ENCODE results near the gene DLL1.

DLL1 gene

DNA sequence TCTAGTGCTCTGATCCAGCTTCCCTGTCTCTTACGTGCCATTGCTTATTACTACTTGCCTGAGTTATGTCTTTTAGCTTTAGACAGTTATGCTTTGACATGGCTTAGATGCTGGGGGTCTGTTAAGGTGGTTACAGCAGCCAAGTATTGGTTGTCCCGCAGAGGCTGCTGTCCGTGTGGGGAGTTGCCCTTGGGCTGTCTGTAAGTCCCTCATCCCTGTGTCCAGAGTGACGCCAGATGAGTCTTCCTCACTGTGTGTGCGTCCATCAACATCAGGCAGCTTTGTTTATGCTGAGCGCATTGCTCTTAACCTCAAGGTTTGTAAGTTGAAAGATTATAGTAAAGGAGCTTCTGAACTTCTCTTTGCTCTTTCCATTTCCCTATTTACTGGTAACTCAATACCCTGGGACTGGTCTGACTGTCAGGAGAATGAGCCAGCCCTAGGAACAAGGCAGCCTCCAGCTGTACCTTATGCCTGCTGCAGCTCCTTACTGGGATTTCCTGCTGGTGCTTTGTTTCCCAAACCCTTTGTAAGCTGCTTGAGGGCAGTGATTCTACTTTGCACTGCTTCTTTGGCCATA, 22.9 kb upstream of the DLL1 start:
- POLR2A ChIA-PET = no interaction called here
- CTCF ChIA-PET = no interaction called here
- no peak for DNase-seq (ENCODE audit: extremely low spot score)
- TF ChIP-seq, protein P1, sequence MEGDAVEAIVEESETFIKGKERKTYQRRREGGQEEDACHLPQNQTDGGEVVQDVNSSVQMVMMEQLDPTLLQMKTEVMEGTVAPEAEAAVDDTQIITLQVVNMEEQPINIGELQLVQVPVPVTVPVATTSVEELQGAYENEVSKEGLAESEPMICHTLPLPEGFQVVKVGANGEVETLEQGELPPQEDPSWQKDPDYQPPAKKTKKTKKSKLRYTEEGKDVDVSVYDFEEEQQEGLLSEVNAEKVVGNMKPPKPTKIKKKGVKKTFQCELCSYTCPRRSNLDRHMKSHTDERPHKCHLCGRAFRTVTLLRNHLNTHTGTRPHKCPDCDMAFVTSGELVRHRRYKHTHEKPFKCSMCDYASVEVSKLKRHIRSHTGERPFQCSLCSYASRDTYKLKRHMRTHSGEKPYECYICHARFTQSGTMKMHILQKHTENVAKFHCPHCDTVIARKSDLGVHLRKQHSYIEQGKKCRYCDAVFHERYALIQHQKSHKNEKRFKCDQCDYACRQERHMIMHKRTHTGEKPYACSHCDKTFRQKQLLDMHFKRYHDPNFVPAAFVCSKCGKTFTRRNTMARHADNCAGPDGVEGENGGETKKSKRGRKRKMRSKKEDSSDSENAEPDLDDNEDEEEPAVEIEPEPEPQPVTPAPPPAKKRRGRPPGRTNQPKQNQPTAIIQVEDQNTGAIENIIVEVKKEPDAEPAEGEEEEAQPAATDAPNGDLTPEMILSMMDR (IDR thresholded peaks at IDR 0.05; ENCODE audit: control extremely low read depth, extremely low read depth, low read depth, missing control alignments) = no peak

DNA sequence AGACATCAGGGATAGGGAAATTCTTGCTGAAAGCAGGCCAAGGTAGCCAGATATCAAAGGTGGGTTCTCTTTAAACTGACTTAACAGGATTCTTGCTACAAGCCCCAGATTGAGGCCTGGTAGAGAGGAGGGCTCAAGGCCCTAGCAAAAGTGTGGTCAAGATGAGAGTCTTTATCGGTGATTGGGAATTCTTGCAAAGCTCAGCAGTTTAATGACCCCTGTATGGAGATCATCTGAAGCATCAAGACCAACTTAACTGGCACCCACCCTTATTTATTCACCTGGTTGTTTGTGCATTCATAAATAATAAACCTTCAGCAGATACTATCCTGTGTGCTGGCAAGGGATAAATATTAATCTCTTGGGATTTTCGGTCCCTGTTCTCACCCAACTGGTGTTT, 22.0 kb upstream of the DLL1 start:
- POLR2A ChIA-PET = no interaction called here
- no peak for DNase-seq (ENCODE audit: extremely low spot score)
- CTCF ChIA-PET = interaction anchor here (1.5 kb wide), 1 partner anchor 18 kb away, joined by 4 read pairs; no protein-coding TSS in a partner anchor
- TF ChIP-seq, protein P1 (IDR thresholded peaks at IDR 0.05; ENCODE audit: control extremely low read depth, extremely low read depth, low read depth, missing control alignments) = no peak

DNA sequence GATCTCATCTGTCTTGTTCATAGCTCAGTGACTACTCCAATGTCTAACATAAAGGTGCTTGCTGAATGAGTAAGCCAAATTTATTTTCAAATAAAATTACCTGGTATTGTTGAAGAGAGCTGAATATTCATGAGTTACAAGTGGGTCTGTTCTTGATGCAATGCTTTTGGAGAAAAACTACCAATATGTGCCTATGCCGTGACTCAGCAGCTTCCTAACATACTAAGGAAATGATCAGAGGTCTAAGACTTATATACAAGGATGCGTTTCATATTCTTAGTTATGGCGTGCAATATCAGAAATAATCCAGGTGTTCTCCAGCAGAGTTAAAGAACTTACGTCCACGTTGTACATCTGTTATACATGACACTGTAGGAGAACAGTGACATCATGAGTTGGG, 20.8 kb upstream of the DLL1 start:
- ChIA-PET CTCF (interaction anchor here (1.5 kb wide), 1 partner anchor 19 kb away, joined by 4 read pairs; no protein-coding TSS in a partner anchor), POLR2A (no interaction called here)
- TF ChIP-seq, protein P1 (IDR thresholded peaks at IDR 0.05; ENCODE audit: control extremely low read depth, extremely low read depth, low read depth, missing control alignments) = no peak
- DNase-seq (ENCODE audit: extremely low spot score) = no peak

DNA sequence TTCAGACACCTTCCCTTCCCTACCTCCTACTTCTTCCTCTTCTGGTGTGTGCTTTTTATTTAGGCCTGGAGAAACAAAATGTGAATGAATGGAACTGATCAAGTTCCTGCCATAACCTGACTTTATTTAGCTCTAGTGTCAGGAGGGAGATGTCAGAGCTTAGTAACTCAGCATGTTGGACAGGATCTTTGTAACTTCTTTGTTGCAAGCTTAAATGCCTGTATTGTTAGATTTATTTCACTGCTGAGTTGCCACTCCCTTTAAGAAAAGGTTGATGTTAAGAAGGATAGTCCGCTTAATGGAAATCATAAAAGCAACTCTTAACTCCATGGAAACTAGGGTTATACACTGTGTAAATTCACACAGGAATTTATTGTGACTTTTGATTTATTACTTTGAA, 17.9 kb upstream of the DLL1 start:
- TF ChIP-seq, protein P1 (IDR thresholded peaks at IDR 0.05; ENCODE audit: control extremely low read depth, extremely low read depth, low read depth, missing control alignments) = no peak
- ChIA-PET POLR2A (no interaction called here), CTCF (no interaction called here)

DNA sequence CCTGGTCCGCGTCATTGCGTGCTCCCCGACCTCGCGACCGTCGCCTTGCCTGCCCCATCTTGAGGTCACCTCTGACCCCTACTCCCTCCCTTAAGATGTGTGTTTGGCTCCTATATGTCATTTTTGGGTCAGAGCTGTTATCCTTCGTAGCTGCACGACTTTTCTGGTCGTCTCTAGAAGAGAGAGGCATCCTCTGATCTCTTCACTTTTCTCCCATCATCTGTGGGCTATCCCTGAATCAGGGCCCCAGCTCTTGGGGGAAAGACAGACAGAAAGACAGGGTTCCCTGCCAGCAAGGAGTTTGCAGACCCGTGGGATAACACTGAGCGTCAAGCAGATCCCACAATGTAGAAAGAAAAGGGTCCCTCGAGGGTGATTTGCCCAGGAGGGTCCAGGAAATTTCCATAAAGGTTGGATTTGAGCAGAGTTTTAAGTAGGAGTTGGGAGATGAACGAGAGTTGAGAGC, 16.2 kb upstream of the DLL1 start:
- ChIA-PET CTCF (interaction anchor here (0.7 kb wide), 1 partner anchor 20 kb away, joined by 3 read pairs; no protein-coding TSS in a partner anchor), POLR2A (no interaction called here)
- DNase-seq (ENCODE audit: extremely low spot score) = no peak
- TF ChIP-seq, protein P1 (IDR thresholded peaks at IDR 0.05; ENCODE audit: control extremely low read depth, extremely low read depth, low read depth, missing control alignments) = no peak

More for the DNA sequence above, 17.9 kb upstream of the DLL1 start:
- no peak for DNase-seq (ENCODE audit: extremely low spot score)

DNA sequence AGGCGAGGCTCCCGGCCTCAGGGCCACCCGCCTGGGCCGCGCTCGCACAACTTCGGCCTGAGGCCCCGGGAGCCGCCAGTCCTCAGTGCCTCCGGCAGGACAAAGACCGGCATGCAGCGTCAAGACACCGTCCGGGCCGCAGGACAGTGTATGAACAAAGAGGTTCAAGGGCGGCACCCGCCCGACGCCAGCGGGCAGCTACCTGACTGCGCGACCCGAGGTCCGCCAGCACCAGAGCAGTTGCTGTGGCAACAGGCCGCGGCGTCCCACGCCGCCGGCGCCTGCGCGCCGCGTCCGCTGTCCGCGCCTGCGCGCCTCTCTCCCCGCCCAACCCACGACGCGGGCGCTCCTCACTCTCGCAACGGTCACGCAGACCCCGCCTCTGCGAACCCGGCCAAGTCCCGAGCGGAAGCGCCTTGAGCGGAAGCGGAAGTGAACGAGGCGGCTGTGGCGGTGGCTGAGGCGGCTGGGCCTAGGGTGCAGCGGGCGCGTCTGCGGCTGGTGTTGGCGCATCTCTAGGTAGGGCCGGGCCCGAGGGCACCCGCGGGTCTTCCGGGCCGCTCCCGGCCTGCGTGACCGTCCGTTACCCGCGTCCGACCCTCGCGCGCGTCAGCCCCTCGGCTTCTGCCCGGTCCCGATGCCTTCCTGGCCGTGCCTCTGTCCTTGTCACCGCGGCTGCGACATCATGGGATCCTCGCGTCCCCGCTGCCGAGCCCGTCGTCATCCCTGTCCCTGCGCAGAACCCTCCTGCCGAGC, 15.6 kb upstream of the DLL1 start, which contains the start of gene FAM120B:
Gene FAM120B (plus strand): TSS at position 435 of the 756 bp plus-strand sequence. CDS start 10,633 bp downstream, outside the sequence.
- peak; percentile 98 for DNase-seq (ENCODE audit: extremely low spot score)
- ChIA-PET POLR2A (no interaction called here), CTCF (interaction anchor here (1.3 kb wide), 2 partner anchors 14 to 210 kb away, joined by 3 read pairs; no protein-coding TSS in a partner anchor)
- TF ChIP-seq, protein P1 (IDR thresholded peaks at IDR 0.05; ENCODE audit: control extremely low read depth, extremely low read depth, low read depth, missing control alignments) = no peak
